ENCODE data around the gene CTDSPL.

DNA sequence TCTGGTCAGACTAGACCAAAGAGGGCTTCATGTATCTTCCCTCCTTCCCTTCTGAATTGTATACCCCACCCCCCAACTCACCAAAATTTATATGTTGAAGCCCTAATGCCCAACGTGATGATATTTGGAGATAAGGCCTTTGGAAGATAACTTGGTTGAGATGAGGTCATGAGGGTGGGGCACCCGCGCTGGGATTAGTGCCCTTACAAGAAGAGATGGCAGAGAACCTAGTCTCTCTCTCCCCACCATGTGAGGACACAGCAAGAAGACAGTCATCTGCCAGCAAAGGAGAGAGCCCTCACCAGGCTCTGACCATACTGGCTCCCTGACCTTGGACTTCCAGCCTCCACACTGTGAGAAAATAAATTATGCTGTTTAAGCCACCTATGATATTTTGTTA, 154.3 kb downstream of the CTDSPL start:
- TF ChIP-seq EZH2 (IDR thresholded peaks at IDR 0.05; ENCODE audit: insufficient read depth, poor library complexity, severe bottlenecking) (no peak), EZH2phosphoT487 (IDR thresholded peaks at IDR 0.05; ENCODE audit: insufficient read depth, low read depth) (no peak)
